K562 (cell line): ENCODE results near the gene BGN.

Source experiments
- CHD2 ChIP-seq: IDR thresholded peaks from 2 replicates; pipeline ENCODE4 v1.6.1; 2011; ENCODE audit warnings: low read depth, low read length
- CTCF ChIP-seq, 3 experiments: IDR thresholded peaks in 2 of 3; conservative IDR thresholded peaks in 1 of 3; 2 replicates each; pipeline ENCODE4 v1.5.1; 2011 to 2012; ENCODE audit warnings: low read length in 3 of 3, mild to moderate bottlenecking in 3 of 3, control low read depth in 2 of 3, improper control_type of control experiment in 1 of 3, inconsistent platforms in 1 of 3, low read depth in 1 of 3, mixed read lengths in 1 of 3, moderate library complexity in 1 of 3; ENCODE audit not compliant: insufficient read depth in 2 of 3
- FOXM1 ChIP-seq, 2 experiments: fragments of 450-650 bp in 1 of 2; sonication (generic) in 1 of 2; formaldehyde crosslinking in 1 of 2; IDR thresholded peaks; 2 replicates each; pipeline versions ENCODE4 v1.6.1 to v1.9.0; 2017 to 2022; ENCODE audit warnings: low read depth in 2 of 2, mild to moderate bottlenecking in 2 of 2, missing genetic modification reagents in 1 of 2, moderate library complexity in 1 of 2
- GABPB1 ChIP-seq: sonication (generic); formaldehyde crosslinking; IDR thresholded peaks from 2 replicates; pipeline ENCODE4 v1.8.0; 2022; ENCODE audit warnings: mild to moderate bottlenecking, missing genetic modification reagents
- KLF16 ChIP-seq: IDR thresholded peaks from 2 replicates; pipeline ENCODE4 v1.6.1; 2016; ENCODE audit warnings: antibody characterized with exemption
- POLR2A ChIP-seq: fragments of 450-650 bp; conservative IDR thresholded peaks from 2 replicates; pipeline ENCODE4 v1.6.1; 2016
- POLR2AphosphoS2 ChIP-seq: IDR thresholded peaks from 2 replicates; pipeline ENCODE4 v1.6.1; 2012; ENCODE audit warnings: low read length, improper control_type of control experiment
- REST ChIP-seq, 2 experiments: fragments of 450-650 bp; formaldehyde crosslinking in 1 of 2; IDR thresholded peaks; 2 replicates each; pipeline versions ENCODE4 v1.4.0 to v1.6.1; 2014 to 2020; ENCODE audit warnings: mild to moderate bottlenecking in 2 of 2, borderline replicate concordance in 1 of 2, low read depth in 1 of 2
- TEAD4 ChIP-seq, 2 experiments: sonication (generic) in 1 of 2; formaldehyde crosslinking in 1 of 2; IDR thresholded peaks; 2 replicates each; pipeline versions ENCODE4 v1.6.1 to v1.8.0; 2012 to 2022; ENCODE audit warnings: borderline replicate concordance in 1 of 2, inconsistent platforms in 1 of 2, low read length in 1 of 2, mild to moderate bottlenecking in 1 of 2, missing genetic modification reagents in 1 of 2
- ZFP30 ChIP-seq: fragments of 250-450 bp; sonication (Bioruptor Pico); IDR thresholded peaks from 2 replicates; pipeline ENCODE4 v1.8.0; 2022; ENCODE audit warnings: moderate library complexity, mild to moderate bottlenecking, inconsistent platforms, borderline replicate concordance

GRCh38 chrX:153509592-153509991, 14.8 kb downstream of the BGN start:
- no peak for TF ChIP-seq CTCF (IDR thresholded peaks at IDR 0.05 in 2 of 3, conservative IDR thresholded peaks at IDR 0.05 in 1 of 3; ENCODE audit: insufficient read depth in 2 of 3, low read depth in 1 of 3, low read length in 3 of 3)
- no peak for TF ChIP-seq ZFP30 (CRISPR knock-in tag)
- no peak for TF ChIP-seq KLF16
- no peak for TF ChIP-seq FOXM1 (IDR thresholded peaks at IDR 0.05; ENCODE audit: low read depth)
- TF ChIP-seq FOXM1 (CRISPR knock-in tag; IDR thresholded peaks at IDR 0.05; ENCODE audit: low read depth): no peak
- TF ChIP-seq REST (IDR thresholded peaks at IDR 0.05; ENCODE audit: borderline replicate concordance): no peak
- no peak for TF ChIP-seq REST (CRISPR knock-in tag; IDR thresholded peaks at IDR 0.05; ENCODE audit: low read depth)
- TF ChIP-seq GABPB1: no peak
- TF ChIP-seq POLR2AphosphoS2: no peak
- no peak for TF ChIP-seq TEAD4 (IDR thresholded peaks at IDR 0.05; ENCODE audit: low read length)
- no peak for TF ChIP-seq TEAD4 (CRISPR knock-in tag; IDR thresholded peaks at IDR 0.05; ENCODE audit: borderline replicate concordance)
- TF ChIP-seq POLR2A: no peak
- no peak for TF ChIP-seq CHD2
